Measurements from ENCODE around the gene LRP5.

Gene LRP5

DNA sequence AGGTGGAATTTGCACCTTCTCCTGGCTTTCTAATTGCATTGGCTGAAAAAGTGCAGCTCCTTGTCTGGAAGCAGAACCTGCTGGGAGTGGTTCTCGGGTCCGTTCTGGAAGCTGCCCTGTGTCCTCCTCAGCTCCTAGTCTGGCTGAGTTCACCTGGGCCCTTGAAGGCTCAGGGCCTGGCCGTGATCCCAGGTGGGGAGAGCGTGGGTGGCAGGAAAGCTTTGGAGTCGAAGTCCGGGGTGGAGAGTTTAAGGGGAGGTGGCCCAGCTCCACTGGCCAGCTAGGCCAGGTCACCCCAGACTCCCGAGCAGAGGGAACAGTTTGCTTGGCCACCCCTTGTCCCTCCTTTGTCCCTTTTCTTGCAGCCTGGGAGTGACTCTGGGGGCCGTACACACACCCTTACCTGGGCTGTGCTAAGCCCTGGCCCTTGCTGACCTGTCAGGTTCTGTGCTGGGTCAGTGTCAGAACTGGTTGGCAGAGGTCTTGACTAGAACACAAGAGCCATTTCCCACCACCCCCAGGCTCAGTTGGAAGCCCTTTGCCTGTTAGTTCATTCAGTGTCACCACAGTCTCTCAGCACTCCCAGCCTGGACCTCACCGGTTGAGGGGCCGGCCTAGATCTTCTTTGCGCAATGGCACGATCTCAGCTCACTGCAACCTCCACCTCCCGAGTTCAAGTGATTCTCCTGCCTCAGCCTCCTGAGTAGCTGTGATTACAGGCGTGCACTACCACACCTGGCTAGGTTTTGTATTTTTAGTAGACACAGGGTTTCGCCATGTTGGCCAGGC lies 37.3 kb downstream of the LRP5 start:
- DNase-seq, result no peak

DNA sequence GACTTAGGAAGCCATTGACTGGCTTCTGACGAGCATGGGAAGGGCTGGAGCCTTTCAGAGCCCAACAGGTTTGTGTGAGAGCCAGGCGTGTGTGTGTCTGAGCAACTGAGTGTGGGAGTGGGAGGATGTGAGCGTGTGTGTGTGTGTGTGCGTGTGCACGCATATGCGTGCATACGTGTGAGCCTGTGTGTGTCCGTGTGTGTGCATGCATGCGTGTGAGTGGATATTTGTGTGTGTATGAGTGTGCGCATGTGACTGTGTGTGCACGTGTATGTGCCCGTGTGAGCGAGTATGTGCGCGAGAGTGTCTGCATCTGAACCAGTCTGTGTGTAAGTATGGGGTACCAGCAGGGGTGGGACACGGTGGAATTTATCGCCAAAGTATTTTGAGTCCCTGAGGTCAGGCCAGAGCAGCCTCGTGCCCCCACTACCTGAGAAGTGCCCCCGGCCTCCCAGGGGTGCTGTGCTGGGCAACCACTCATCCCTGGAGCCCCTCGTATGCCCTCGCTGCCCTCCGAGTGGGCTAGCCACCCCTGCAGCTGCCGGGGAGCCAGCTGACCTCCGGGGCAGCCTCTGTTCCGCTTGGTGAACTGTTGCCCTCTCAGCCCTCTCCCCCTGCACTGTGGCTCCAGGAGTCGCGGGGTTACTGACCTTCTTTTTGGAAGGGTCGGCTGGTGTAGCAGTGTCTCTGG lies 38.5 kb downstream of the LRP5 start:
- DNase-seq, result no peak

DNA sequence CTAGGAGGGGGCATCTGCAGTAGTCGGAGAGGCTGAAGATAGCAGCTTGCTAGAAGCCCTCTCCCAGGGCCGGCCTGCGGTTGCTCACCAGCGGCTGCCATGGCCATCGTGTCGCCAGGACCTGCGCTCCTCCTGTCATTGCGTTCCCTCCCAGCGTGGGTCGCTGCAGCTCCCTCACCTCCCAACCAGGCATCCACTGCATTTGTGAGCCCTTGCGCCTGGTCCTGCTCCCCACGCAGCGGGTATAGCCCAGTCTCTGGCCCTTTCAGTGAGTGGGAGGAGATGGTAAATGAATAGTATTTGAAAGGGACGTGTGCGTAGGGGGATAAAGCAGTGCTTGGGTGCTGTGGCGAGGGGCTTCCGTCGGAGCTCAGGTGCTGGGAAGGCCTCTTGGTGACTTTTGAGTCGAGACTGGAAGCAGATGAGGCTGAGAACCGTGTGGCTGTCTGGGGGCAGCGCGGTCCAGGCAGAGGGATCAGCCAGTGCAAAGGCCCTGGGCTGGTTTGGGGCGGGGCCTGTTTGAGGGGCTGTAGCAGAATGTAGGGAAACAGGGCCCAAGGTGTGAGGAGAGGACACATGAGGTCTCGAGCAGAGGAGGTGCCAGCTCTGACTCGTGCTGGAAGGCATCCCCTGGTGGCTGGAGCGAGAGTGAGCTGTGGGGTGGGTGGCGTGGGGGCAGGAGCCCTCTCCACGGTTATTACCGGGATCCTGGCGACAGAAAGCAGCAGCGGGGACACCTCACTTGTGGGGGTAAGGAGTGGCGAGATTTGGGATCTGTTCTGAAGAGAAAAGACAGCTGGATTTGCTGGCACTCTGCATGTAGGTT lies 39.3 kb downstream of the LRP5 start:
- no peak for DNase-seq

DNA sequence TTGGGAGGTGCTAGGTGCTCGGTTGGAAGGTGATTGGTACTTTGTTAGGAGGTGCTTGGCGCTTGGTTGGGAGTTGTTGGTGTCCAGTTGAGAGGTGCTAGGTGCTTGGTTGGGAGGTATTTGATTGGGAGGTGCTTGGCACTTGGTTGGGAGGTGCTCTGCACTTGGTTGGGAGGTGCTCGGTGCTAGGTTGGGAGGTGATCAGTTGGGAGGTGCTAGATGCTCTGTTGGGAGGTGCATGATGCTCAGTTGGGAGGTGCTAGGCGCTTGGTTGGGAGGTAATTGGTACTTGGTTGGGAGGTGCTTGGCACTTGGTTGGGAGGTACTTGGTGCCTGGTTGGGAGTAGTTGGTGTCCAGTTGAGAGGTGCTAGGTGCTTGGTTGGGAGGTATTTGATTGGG lies 40.2 kb downstream of the LRP5 start:
- DNase-seq, result no peak

DNA sequence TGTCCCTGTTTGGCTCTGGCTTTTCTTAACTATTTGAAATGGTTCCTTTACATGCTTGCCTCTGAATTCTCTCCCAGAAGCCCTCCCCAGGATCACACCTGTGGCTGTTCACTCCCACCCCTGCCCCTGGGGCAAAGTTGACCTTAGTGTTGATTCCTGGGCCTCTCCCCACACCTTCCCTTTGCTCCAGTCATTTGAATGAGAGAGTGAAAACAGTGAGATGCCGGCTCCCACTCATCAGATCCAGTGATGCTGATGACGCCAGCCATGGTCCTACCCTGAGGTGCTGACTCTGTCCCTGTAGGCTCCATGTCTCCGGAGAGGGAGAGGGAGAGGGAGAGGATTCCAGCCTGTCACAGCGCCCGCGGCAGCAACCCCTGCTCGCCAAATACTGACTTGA lies 40.7 kb downstream of the LRP5 start:
- DNase-seq, result no peak

DNA sequence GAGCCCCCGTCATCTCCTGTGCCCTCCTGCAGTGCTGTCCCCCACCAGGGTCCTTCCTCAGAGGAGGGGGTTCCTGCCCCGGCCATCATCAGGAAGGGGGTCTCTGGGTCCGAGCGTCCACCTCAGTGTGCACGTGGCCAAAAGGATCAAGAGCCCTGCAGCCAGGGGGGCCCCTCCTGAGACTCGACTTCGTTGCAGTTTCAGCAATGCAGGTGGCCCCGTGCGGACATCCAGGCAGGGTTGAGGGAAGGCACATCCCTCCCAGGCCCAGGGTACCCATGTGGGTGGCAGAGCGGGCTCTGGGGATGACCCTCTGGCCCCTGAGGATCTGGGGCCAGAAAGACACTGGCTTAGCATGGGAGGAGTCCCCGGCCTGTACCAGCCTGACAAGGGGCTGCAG lies 41.3 kb downstream of the LRP5 start:
- no peak for DNase-seq

DNA sequence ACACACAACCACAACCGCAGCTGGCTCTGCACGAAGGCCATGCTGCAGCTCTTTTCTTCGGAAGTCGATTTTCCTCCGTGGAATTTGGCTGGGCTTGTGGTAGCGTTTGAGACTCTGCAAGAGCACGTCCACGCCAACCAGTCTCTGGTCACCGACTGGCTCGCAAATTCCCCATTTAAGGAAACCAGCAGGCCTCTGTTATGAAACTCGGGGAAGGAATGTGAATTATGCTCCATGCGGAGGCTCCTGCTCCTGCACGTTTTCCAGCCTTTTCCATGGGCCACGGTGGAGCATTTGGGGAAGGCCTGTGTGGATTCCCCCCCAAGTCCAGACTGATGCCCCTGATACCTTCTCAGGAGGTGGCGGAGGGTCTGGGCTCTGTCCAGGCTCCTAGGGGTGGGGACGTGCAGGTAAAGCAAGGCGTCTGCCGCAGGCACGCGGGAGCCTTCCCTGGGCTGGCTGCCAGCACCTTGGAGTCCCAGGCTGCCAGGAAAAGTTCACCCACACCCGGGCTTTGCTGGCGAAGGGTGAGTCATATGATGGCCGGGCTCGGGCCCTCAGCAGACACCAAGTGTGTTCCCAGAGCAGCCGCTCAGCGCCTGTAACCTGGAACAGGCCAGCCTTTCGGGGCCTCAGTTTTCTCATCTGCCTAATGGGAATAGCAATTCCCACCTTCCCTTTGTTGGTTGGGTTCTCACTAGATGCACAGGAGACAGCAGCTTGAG lies 41.9 kb downstream of the LRP5 start:
- no peak for DNase-seq

DNA sequence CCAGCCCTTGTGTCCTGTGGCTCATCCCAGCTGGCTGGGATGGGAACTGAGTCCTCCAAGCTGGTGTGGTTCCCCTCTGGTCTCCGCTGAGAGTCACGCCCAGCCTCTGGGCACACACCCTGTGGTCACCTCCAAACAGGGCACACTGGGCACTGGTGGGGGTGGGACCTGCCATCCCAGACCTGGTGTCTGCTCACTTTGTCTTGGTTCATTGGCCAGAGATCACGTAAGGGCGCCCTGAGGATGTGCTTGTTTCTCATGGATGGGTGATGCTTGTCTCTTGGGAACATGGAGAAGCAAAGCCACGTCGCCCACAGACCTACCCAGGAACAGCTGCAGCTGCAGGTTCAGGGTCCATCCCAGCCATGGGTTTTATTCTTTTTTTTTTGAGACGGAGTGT lies 43.1 kb downstream of the LRP5 start:
- DNase-seq, result no peak

DNA sequence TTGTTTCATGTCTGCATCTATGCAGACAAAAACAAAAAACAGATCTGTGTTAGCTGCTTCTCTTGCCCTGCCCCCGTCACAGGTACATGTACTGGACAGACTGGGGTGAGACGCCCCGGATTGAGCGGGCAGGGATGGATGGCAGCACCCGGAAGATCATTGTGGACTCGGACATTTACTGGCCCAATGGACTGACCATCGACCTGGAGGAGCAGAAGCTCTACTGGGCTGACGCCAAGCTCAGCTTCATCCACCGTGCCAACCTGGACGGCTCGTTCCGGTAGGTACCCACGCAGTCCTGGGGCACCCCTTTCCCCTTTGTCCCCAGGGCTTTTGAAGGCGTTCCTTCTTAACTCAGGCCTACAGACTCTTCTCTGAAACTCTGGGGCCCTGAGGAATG lies 45.2 kb downstream of the LRP5 start:
- DNase-seq, result no peak

DNA sequence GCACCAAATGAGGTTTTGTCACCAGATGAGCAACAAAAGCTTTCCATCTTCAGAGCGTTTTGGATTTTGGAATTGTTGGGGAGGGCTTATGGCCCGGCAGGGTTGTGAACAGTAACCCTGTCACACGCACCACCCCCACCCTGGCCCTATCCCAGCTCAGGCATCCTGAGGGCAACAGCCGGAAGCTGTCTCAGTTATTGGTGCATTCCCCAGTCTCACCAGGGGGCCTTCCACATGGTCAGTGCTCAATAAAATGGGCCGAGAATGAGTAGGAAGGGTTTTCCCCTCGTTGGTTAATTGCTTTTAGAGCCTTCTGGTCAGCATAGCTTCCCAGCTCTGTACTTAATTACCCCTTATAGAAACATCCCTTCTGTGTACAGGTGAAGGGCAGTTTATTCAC lies 46.0 kb downstream of the LRP5 start:
- DNase-seq, result no peak

DNA sequence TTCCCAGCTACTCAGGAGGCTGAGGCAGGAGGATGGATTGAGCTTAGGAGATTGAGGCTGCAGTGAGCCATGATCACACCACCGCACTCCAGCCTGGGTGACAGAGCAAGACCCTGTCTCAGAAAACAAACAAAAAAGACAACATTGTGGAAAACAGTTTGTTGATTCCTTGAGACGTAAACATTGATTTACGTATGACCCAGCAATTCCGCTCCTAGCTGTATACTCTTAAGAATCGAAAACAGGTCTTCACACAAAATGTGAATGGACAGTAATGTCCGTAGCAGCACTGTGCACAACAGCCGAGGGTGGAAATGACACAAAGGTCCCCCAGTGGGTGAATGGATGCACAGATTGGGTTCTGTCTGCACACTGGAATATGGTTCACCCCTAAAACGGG lies 49.3 kb downstream of the LRP5 start:
- no peak for DNase-seq

DNA sequence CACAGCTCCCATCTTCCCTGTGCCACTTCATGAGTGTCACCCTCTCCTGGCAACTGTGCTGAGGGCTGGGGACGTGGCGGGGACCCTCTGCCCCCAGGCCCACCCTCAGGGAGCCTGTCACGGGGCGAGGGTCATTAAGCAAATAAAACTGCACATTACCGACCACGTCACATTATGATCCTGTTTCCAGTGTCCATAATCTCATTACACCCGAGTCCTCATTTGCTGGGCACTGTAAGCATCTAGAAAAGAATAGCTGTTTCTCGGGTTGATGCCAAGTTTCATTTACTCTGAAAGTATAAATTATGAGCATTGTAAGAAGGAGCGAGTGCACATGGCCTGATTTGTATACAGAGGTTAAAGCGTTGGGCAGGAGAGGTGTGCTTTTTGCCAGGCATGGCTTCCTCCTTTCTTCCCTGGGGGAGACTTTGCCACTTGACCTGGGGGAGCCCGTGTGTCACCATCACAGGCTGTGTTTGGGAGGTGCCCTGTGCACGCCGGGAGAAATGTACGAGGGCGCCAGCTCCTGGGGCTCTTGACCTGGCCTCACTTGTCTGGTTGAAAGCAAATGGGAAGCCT lies 50.5 kb downstream of the LRP5 start:
- no peak for DNase-seq

DNA sequence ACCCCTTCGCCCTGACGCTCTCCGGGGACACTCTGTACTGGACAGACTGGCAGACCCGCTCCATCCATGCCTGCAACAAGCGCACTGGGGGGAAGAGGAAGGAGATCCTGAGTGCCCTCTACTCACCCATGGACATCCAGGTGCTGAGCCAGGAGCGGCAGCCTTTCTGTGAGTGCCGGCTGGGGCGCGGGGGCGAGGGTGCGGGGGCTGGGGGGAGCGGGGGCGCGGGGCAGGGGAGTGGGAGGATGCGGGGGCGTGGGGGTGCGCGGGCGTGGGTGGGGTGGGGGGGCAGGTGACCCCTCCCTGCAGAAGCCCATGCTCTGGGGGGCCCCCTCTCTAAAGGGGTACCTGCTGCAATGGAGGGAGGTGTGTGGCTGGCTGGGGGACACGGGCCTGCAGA lies 51.4 kb downstream of the LRP5 start:
- no peak for DNase-seq

DNA sequence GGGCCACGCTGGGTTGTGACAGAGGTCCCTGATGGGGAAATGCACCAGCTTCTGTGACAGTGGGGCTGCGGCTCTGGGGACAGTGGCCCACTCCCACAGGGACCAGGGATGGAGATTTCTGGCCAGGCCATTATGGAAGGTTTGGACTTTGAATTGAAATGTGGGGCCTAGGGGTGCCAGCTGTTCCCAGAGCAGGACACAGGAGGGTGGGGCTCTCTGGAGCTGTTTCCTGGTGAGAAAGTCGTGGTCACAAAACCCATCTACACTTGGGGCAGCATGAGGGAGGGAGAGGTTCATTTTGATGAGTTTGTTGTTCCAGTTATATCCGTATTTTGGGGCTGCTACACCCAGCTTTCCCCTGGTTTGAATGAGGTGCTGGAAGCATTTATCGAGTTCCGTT lies 52.2 kb downstream of the LRP5 start:
- no peak for DNase-seq

DNA sequence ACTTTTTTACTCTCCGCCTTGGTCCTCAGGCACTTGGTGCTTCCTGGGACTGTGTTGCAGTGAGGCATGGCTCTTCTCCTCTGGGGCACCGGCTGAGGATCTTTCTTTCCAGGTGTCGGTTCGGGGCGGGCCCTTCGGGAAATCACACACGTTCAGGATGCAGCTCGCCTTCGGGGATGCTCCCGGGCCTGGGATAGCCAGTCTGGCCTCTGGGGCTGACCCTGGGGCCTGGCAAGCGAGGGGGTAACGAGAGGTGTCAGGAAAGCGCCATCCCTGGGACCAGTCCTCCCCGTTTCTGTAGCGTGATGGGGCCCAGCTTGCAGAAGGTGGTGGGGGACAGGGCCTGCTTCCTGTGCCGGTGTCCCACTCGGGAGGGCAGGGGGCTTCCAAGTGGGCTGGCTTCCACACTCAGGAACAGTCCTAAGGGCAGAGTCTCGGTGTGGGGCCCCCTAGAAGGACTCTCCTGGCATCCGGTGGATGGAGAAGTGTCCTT lies 53.6 kb downstream of the LRP5 start:
- DNase-seq, result no peak

DNA sequence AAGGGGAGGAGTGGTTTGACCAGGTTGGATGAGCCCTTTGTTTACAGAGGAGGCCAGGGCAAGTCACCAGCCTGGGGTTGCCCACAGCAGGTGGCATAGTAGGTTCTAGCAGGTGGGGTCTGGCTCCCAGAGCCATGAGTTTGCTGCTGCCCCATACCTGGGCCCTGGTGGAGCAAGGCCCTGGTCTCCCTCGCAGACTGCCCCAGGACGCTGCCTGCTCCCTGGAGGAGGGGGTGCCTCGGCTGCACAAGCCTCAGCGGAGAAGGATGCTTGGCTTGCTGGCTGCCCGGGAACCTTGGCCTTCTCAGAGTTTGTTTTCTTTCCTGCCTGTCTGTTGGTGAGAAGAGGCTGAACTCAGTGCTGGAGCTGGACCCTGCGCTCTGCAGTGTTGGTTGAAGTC lies 54.9 kb downstream of the LRP5 start:
- no peak for DNase-seq

DNA sequence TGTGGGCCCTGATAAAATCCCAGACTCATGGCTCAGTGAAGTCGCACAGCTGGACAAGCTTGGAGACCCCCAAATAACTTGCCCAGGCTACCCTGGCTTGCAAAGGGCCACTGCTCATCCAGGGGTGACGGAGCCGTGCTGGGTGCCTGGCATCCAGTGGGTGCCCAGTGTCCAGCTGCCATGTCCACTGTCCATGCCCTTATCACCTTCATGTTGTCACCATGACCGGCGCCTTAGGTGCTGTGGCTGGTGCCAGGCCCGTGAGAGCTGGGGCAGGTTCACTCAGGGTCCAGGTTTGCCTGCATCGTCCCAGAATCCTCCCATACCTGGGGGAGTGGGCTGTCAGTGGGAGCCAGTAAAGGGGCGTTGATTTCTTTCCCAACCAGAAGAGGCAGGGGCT lies 57.4 kb downstream of the LRP5 start:
- DNase-seq, result no peak

DNA sequence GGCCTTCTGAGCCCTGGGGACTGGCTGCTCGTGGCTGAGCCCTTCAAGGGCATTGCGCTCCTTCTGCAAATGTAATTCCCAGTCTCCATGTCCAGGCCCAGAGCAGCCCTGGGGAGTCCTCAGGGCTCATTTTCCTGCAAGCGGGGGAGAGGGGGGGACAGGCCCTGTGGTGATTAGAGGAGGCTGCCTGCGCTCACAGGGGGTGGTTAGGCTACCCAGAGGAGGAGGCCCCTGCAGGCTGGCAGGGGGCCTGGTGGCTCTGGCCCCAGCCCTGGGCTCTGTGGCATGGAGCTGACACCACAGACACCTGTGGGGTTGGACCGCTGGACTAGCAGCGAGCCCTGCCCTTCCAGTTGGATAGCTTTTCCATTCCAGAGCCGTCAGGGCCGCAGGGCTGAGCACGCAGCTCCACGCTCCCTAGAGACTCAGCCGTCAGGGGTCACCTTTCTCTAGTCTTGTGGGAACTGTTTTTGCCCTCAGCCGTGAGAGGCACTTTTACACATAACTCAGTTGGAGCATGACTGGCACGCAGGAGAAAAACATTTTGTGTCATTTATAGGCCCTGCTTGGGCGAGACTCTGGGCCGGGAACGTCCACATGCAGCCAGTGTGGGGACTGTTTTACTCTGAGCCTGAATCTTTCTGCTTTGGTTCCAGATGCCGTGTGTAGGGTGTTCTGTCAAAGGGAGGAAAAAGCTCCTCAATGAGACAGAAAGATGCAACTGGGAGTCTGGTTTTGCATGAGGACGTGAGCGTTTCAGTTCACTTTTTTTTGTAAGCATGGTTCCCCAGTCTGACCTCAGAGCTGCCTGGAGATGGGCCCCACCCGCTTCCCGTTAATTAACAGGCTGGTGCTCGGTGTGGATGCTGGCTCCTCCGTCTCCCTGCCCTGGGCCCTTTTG lies 58.1 kb downstream of the LRP5 start:
- DNase-seq, result peak; percentile 83

DNA sequence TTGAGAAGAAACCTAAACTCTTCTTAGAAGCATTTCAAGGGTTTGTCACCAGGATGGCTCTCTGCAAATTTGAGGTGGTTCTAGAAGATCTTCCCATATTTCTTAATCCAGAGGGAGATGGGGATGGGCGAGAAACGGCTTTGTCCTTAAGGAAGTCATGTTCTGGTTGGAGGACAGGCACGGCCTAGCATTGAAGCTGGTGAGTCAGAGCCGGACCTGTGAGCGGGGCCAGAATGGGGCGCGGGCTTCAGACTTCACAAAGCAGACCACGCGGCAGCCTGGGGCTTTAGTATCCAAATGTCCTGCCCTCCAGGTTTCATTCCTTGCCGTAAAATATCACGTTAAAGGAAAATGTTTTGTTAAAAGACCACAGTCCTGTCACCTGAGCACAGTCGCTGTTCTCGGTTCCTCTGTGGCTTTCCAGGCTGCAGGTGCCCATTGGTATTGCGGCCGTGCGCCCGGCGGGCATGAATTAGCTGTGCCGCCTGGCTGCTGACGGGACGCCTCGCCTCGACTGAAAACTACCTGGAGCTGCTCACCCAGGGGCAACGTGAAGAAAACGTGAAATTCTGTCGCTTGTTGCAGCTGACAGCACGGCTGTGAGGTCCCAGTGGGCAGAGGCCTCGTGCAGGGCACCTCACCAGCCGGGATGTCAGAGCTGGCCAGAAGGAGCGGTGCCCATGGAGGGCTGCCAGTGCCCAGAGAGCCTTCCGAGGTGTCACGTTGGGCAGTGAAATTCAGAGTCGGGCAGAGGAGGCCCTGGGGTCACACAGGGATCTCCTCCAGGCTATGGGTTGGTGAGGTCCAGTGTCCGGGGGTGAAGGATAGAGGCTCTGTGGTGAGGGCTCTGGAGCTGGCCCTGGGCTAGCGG lies 59.0 kb downstream of the LRP5 start:
- DNase-seq, result peak; percentile 20

DNA sequence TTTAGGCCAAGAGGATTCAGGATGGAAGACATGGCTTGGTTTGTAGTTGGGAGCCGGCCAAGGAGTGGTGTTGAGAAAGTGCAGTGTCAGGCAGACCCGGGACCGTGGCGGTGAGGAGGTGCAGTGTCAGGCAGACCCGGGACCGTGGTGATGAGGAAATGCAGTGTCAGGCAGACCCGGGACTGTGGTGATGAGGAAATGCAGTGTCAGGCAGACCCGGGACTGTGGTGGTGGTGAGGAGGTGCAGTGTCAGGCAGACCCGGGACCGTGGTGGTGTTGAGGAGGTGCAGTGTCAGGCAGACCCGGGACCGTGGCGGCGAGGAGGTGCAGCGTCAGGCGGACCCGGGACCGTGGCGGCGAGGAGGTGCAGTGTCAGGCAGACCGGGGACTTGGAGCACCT lies 59.7 kb downstream of the LRP5 start:
- peak; percentile 3 for DNase-seq

DNA sequence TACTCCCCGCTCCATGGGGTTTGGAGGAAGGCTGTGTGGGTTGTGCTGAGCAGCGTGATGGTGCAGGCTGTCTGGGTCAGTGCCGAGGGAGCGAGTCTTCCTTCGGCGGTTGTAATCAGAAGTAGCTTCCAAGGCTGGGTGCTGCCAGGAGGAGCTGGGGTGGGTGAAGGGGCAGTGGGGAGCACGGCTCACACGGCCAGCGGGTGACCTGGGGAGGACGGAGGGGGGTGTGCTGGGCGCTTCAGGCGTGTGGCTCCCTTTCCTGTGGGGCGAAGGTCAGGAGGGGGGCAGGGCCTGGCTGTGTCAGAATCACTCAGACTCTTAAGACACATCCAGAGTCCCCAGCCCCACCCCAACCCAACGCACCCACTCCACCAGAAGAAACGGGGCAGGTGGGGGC lies 60.2 kb downstream of the LRP5 start:
- DNase-seq, result no peak
